SK-N-SH treated with all-trans-retinoic acid at 6 μM for 48 hours (cell line): ENCODE results near the gene KRT84.

ENCODE experiments used
- ESRRG ChIP-seq: fragments of 250-450 bp; sonication (Bioruptor Pico); IDR thresholded peaks from 2 replicates; pipeline ENCODE4 v1.6.1; 2021; ENCODE audit warnings: mild to moderate bottlenecking
- RARB ChIP-seq: fragments of 250-450 bp; sonication (Bioruptor Pico); IDR thresholded peaks from 2 replicates; pipeline ENCODE4 v1.8.0; 2021; ENCODE audit warnings: mild to moderate bottlenecking, moderate library complexity

- no peak for TF ChIP-seq ESRRG (CRISPR knock-in tag)
- TF ChIP-seq RARB (CRISPR knock-in tag), result no peak
Observed at GRCh38 chr12:52356031-52356761, 29.3 kb downstream of the KRT84 start.
